ENCODE data around the gene FERMT1.

Gene FERMT1

DNA sequence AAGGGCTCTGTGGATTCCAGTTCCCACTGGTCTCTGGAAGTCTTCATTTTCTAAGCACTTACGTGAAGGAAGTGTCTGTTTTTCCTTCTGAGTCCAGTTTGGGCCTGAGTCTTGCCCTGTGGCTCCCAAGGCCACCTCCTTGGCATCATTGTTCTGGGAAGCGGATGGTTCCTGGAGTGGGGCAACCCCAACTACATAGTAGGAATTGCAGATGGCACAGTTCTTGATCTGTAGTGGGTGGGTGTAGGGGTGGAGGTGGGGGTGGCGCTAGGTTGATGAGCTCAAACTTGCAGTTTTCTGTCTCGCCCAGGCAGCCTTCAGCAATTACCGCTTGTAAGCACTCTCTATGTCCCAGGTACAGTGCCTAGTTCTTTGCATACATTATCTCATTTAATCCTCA lies 7.2 kb upstream of the FERMT1 start:
- H3K4me3 ChIP-seq (ENCODE audit: low read depth, low read length) = no peak overlapping the region
- no peak for DNase-seq (ENCODE audit: low read depth)
- TF ChIP-seq CTCF (IDR thresholded peaks at IDR 0.05; ENCODE audit: control insufficient read depth, extremely low read depth, insufficient read depth) = no peak

DNA sequence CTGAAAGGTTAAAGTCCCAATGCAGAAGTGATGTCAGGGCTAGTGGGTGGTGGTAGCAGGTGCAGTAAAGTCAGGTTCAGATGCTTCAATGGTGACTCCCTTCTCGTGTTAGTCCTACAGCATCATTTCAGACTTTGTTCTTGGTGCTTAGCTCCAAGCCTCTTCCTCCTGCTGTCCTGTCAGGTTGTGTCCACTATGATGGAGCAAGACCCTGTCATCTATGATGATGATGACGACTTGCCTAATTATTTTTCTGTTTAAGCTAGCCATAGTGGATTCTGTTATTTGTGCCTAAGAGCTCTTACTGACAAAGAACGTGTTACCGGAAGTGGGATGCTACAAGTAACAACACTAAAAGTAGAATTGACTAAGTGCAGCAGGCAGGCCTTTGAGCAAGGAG lies 5.0 kb upstream of the FERMT1 start:
- DNase-seq (ENCODE audit: low read depth) = no peak
- no peak for TF ChIP-seq CTCF (IDR thresholded peaks at IDR 0.05; ENCODE audit: control insufficient read depth, extremely low read depth, insufficient read depth)
- no peak overlapping the region for H3K4me3 ChIP-seq (ENCODE audit: low read depth, low read length)

DNA sequence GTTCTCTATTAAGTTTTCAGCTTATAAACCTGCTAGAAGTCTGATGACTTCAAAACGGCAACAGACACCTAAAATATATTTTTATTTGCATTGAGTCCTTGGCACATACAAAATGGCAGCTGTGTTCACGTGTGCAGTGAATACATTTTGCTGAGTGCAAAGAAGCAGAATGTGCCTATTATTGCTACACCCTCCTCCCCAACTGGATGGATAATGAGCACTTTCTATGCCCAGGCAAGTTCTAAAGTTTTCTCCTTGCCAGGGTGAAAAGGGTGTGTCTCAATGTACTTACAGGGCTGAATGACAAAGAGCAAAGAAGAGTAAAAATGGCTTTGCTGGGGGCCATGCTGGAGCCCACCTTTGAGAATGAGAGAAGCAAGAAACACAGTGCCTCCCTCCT lies 4.0 kb upstream of the FERMT1 start:
- DNase-seq (ENCODE audit: low read depth) = no peak
- no peak for TF ChIP-seq CTCF (IDR thresholded peaks at IDR 0.05; ENCODE audit: control insufficient read depth, extremely low read depth, insufficient read depth)
- no peak overlapping the region for H3K4me3 ChIP-seq (ENCODE audit: low read depth, low read length)

DNA sequence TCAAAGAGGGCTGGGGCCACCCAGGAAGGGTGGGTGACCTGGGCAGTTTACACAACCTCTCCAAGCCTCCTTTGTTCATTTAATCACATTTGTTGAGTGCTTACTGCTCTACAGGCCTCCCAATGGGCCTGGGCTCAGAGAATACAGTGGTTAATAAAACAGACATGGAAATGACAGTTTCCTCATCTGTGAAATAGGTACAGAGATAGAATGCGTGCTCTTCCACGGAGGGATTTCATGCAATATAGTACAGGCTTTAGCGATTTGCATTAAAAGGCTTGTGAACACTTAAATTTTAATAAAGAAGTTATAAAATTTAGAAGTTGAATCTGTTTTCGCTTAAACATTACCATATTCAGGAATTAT lies 802 bp upstream of the FERMT1 start:
- no peak for TF ChIP-seq CTCF (IDR thresholded peaks at IDR 0.05; ENCODE audit: control insufficient read depth, extremely low read depth, insufficient read depth)
- no peak for DNase-seq (ENCODE audit: low read depth)
- H3K4me3 ChIP-seq (ENCODE audit: low read depth, low read length) = peak overlapping the region; percentile 53; the same call in 1 of the 2 replicates

DNA sequence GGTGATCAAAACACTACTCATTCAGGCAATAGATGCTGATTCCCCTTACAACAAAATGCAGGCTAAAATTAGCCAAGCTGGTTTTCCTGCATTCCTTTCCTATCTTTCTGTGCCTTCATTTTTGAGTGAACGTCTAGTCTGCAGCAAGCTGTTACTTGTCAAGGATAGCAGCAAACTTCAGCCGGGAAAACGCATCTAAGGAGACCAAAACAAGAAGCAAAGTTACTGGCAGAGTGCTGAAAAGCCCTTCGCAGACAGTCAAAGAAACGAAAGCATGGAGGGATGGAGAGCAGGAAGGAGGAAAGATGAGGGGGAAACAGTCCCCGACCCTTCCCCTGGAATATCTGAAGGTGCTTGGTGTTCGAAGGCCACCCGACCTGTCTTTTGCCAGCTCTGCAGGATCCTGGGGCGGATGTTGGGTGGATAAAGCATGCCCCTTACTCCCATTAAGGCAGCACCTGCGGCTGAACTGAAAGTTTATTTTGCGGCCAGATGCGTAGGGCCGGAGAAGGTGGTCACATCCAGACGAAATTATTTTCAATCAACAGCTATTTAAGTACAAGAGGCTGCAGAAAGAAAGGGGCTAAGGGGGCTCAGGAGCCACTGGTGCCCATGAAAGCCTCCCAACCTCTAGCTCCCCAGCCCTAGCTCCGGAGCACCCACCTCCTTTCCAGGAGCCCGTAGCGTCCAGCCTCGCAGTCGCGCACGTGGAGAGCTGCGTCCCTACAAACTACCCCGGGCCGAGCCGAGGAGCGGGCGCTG lies 538 bp downstream of the FERMT1 start:
- no peak for TF ChIP-seq CTCF (IDR thresholded peaks at IDR 0.05; ENCODE audit: control insufficient read depth, extremely low read depth, insufficient read depth)
- no peak for DNase-seq (ENCODE audit: low read depth)
- H3K4me3 ChIP-seq (ENCODE audit: low read depth, low read length) = peak overlapping the region; percentile 53

DNA sequence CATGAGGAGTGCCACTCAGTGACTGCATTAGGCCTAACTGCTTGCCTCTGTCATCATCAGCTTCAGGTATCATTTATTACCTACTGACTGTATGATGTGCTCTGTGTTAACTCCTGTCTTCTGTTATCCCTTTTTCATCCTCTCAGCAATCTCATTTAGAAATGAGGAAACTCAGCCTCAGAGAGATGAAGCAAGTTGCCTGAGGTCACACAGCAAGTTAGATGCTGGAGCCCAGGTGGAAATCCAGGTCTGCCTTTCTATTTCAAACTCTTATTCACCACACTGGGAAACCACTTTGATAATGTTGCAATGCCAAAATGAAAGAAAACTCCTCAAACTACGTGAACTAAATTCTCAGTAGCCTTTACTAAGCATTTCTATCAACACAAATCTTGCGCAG lies 1.3 kb downstream of the FERMT1 start:
- no peak for DNase-seq (ENCODE audit: low read depth)
- no peak overlapping the region for H3K4me3 ChIP-seq (ENCODE audit: low read depth, low read length)
- no peak for TF ChIP-seq CTCF (IDR thresholded peaks at IDR 0.05; ENCODE audit: control insufficient read depth, extremely low read depth, insufficient read depth)

DNA sequence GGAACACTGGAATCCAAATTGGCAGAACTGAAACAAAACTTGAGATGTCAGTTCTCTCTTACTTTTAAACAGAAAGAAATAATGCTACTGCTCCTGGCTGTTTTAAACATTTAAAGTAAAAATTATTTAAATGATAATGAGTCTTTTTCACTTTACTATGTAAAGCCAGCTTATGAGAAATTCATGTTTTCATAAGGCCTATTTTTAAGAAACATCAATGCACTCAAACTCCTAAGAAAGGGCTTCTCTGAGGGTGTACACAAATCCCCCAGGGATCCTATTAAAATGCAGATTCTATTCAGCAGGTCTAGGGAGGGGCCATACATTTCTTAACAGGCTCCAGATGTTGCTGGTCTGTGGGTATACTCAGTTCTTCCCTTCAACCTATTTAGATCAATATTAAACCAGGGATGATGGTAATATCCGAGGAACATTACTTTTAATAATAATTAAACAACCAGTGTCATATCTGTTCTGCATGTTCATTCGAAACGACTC lies 2.3 kb downstream of the FERMT1 start:
- no peak for TF ChIP-seq CTCF (IDR thresholded peaks at IDR 0.05; ENCODE audit: control insufficient read depth, extremely low read depth, insufficient read depth)
- no peak for DNase-seq (ENCODE audit: low read depth)
- no peak overlapping the region for H3K4me3 ChIP-seq (ENCODE audit: low read depth, low read length)
